HG03135 (cell line): ENCODE data around the gene PLCG2.
"Not testable (repeated sequence)": the region's sequence is repeated elsewhere in the genome, so short reads cannot be mapped to it uniquely, and the experiment has no call there.

Experiments used
- ATAC-seq: cut with Tn5 transposase; IDR thresholded peaks from one replicate; pipeline ENCODE4 v1.9.1; 2021; ENCODE audit warnings: mild to moderate bottlenecking, moderate library complexity; ENCODE audit not compliant: unreplicated experiment

The PLCG2 gene

DNA sequence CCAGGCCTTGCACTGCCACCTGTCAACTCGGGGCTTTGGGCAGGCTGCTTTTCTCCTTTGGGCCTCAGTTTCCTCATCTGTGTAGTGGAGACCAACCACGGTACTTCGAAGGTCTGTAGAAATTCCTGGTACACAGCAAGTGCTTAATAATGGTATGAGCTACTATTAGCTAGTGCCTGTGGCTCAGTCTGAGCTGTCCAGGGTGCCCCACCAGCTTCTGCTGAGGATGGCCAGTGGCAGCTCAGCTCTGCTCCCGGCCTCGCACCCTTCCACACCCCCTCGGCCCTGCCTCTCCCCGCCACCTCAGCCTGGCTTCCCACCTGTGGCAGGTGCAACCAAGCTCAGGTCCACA lies 26.2 kb upstream of the PLCG2 start:
- no peak for ATAC-seq

DNA sequence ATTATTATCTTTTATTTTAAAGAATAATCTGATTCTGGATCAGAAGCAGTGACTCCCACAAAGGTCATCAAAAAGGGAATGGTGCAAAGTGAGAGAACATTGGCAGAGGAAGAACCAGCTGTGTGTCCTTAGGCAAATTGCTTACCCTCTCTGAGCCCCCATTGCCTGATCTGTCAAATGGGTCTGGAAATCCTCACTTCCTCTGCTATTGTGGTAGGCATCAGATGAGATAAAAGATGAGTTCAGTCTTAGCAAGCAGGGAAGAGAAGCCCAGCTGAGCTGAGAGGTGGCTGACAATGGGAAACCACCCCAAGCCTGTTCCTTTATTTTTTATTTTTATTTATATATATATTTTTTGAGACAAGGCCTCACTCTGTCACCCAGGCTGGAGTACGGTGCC lies 24.2 kb upstream of the PLCG2 start:
- ATAC-seq = no peak

DNA sequence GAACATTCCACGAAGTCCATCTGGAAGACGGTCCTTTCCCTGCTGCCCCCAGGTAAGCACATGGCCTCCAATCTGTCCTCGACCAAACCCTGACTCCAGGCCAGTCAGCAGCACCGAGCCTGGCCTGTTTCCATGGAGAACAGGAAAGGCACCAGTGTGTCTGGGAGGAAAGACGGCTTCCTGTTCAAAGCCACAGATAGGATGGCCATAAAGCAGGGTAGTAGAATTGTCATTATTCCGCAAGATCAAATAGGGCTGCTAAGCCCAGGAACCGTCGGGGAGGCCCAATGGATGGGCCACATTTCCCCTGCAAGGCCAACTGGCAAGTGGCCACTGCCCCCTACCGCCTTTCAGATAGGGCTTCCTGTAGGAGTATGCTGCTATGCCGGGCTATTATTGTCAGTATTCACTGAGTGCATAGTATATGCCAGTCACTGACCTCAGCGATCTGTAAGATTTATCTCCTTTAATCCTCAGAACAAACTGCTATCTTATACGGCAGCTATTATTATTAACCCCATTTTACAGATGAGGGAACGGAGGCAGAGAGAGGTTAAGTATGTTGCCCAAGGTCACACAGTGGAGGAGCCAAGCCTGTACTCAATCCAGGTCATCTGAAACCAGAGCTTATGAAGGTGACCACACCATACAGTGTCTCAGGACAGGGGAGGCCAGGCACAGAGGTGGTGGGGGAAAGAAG lies 23.0 kb upstream of the PLCG2 start:
- ATAC-seq = no peak

DNA sequence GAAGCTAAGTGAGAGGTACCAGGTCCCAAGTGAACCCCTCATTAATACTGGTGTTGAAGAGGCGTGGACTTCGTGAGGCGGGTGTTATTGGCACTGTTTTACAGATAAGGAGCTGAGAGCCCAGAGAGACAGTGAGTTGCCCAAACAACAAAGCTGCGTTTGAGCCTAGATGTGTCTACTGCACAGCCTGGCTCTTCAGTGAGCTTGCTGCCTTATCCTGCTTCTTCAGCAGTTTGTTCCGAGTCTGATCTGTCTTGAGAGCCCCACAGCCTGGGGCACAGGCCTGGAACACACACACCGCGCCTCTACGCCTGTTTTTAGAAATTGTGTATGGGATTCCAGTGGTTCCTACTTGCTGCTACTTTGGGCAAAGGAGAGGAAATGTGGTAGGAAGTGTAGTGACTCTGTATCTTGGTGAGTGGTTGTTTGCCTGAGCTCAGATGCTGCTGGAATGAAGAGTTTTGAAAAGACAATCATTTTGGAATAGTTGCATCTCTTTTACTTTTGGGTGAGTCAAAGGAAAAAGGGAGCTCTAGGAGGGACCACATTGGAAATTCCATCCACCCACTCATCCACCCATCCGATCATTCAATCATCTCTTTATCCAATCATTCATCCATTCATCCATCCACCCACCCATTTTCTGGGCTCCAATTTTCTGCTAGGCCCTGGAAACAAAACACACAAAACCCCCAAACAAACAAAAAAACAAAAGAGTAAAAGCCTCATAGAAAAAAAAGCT lies 22.3 kb upstream of the PLCG2 start:
- no peak for ATAC-seq

DNA sequence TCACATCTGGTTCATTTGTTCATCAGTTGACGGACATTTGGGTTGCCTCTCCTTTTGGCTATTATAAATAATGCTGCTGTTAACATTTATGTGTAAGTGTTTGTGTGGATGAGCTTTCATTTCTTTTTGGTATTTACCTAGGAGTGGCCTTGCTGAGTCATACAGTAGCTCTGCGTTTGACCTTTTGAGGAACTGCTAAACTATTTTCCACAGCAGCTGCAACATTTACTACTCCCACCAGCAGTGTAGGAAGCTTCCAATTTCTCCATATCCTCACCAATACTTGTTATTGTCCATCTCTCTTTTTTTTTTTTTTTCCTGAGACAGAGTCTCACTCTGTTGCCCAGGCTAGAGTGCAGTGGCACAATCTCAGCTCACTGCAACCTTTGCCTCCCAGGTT lies 20.7 kb upstream of the PLCG2 start:
- ATAC-seq = no peak

DNA sequence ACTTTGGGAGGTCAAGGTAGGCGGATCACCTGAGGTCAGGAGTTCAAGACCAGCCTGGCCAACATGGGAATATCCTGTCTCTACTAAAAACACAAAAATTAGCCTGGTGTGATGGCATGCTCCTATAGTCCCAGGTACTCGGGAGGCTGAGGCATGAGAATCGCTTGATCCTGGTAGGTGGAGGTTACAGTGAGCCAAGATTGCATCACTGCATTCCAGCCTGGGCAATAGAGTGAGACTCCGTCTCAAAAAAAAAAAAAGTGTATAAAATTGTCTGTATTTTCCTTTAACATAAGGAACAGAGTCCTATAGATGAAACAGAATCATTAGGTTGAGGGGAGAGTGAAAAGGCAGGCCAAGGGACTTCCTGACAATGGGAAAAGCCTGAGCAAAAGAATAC lies 16.8 kb upstream of the PLCG2 start:
- not testable (repeated sequence) for ATAC-seq

DNA sequence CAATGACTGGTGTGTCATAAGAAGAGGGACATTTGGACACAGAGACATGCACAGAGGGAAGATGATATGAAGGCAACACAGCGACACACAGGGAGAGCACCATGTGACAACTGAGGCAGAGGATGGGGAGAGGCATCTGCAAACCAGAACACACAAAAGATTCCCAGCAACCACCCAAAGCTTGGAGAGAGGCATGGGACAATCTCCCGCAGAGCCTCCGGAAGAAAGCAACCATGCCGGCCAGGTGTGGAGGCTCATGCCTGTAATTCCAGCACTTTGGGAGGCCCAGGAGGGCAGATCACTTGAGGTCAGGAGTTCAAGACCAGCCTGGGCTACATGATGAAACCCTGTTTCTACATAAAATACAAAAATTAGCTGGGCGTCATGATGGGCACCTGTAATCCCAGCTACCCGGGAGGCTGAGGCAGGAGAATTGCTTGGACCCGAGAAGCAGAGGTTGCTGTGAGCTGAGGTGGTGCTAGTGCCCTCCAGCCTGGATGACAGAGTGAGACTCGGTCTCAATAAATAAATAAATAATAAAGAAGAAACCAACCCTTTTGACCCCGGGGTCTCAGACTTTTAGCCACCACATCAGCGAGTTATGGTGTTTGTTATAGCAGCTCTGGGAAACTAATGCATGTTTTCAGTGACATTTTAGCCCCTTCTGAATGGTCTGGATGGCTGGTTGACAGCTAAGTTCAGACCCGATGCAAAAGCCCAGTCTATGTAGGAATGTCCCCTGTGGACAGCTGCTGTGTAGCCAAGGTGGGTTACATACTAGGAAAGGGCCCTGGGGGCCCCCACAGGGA lies 13.8 kb upstream of the PLCG2 start:
- no peak for ATAC-seq

DNA sequence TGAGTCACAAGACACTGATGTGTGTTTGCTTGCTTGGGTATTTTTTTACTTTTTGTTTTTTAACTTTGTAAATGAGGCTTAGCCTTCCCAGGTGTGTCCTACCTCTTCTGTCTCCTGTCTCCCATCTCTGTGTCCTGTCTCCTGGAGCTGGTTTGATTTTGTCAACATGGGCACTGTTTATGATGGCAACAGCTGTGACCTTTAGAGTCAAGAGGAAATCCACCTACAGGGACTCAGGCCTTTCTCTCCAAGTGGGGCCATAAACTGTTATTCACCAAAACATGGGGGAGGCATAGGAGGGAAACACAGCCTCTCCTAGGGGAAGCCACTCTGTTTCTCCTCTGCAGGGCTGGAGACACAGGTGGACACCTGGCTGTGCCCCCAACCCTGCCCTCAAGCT lies 13.1 kb upstream of the PLCG2 start:
- ATAC-seq = no peak

DNA sequence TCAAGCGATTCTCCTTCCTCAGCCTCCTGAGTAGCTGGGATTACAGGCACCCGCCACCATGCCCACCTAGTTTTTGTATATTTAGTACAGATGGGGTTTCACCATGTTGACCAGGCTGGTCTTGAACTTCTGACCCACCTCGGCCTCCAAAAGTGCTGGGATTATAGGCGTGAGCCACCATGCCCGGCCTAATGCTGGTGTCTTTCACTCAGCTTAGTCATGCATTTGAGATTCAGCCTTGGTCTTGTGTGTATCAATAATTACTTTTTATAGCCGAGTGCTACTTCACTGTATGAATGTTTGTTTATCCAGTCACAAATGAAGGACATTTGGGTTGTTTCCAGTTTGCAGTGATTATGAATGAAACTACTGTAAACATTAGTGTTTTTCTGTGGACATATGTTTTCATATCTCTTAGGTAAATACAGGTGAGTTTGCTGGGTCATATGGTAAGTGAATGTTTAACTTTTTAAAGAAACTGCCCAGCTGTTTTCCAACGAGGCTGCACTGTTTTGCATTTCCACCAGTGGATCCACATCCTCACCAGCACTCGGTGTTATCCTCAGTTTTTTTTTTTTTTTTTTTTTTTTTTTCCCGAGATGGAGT lies 11.0 kb upstream of the PLCG2 start:
- ATAC-seq = no peak

DNA sequence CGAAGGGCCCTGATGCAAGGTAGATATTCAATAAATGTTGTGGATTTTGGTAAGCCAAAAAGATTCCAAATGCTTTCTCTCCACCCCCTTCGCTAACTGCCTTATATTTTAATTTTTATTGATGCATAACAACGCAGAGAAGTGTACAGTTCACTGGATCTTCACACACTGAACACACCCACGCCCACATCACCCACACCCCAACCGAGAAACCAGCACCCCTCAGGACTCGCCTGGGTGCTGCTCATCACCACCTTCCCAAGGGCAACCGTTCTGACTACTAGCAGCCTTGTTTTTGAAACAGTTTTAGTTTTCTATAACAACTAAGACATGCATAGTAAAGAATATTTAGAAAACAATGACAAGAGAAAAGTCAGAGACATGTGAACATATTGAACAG lies 9.1 kb upstream of the PLCG2 start:
- no peak for ATAC-seq

DNA sequence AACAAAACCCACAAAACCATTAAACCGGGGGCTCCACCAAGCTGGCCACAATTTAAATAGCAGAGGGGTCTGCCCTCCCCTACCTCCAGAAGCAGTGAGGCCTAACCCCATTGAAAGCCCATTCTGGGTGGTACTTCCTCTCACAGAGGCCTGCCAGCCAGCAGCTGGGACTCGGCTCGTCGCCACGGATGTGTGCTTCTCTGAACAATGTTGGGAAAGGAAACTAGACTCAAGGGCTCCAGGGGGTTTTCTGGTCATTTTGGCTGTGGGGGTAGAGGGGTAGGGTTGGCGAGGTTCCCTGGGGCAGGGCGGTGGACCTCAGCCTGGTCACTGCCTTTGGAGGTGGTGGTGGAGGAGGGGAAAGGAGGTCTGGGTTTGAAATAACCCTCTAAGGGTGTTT lies 4.7 kb upstream of the PLCG2 start:
- ATAC-seq = no peak

DNA sequence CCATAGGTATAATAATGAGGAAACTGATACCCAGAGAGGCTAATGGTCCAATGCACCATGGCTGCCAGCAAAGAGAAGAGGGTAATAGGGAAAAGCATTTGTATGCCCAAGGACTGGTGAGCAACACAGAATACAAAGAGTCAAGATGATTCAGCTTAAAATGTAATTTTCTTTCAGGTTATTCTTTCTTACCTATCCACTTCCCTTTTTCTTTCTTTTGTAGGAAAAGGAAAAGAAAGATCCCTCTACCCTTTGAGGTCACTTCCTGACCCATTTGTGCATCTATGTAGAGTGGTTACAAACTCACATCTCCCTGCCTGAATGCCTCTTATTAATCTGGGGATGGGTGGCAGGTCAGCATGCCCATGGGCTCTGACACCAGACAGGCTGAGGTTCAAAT lies 3.5 kb upstream of the PLCG2 start:
- no peak for ATAC-seq

DNA sequence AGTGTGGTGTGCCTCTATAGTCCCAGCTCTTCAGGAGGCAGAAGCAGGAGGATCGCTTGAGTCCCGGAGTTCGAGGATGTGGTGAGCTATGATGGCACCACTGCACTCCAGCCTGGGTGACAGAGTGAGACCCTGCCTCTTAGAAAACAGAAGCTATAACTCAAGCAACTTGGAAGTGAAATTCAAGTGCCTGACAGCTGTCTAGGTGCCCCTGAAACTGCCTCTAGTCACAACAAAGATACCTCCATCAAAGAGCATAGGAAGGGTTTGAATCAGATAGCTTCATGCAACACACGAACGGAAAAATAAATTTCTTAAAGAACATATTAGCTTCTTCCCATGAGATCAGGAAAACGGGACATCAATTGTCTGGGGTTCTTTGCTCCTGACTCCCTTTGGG lies 860 bp upstream of the PLCG2 start:
- no peak for ATAC-seq

DNA sequence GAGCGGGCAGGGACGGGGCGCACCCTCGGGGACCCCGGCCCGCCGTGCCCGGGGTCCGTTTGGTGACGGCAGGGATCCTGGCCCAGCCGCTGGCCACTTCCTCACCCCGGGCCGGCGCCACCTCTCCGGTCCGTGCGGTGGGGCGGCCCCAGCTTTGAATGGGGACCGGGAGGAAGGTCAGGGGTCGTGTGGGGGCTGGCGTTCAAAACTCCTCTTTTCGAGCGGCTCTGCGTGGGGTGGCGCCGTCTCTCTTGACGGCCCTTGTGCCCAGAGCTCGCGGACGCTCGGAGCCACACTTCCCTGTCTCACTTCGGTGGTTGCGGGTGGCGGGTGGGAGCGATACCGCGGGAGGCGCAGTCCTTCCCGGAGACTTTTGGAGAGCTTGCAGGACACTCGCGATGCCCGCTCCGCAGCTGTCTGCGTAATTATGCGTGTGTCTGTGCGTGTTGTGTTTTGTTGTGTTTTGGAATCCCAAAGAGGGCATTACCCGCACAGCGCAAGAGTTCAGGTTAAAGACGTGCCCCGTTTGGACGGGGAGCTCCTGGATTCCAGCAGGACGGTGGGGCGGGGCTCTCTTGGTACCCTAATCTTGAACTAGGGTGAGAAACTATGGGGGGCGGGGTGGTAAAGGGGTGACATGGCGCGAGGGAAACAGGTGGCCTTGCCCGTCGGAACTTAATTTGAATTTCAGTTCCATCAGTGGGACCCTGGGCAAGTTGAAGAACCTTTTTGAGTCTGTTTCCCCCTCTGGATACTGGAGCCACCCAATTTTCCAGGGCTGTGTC lies 637 bp downstream of the PLCG2 start:
- no peak for ATAC-seq

DNA sequence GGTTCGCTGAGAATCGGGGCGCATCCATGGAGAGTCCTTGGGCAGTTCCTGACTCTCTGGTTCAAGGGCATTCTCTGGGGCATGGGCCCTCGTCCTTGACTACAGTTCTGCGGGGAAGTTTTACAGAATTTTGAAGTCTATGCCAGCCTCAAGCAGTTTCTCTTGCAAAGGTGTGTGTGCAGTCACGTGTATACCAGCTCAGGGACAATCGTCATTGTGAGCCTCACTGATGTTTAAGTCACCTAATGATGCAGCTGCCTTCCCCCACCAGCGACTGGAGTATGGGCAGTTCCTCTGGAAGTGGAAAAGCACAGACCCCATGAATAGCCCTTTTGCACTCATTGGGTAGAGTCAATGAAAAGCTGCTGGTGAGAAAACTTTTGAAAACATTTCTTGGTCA lies 1.3 kb downstream of the PLCG2 start:
- ATAC-seq = no peak

DNA sequence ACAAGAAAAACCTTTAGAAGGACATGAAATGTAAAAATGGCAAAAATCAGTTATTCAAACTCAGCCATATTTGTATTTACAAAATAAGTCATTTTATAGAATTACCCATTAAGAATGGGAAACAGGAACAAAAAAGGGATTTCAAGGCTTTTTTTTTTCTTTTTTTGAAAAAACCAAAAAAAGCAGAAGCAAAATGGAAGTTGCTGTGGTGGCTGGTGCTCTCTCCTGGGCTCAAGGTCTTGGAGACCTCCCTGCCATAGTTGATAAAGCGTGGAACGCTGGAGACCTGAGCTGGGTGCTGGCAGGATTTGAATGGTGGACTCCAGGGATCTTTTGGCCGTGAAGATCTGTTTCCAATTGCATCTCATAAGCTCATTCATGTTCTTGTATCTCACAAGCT lies 3.1 kb downstream of the PLCG2 start:
- ATAC-seq = no peak

DNA sequence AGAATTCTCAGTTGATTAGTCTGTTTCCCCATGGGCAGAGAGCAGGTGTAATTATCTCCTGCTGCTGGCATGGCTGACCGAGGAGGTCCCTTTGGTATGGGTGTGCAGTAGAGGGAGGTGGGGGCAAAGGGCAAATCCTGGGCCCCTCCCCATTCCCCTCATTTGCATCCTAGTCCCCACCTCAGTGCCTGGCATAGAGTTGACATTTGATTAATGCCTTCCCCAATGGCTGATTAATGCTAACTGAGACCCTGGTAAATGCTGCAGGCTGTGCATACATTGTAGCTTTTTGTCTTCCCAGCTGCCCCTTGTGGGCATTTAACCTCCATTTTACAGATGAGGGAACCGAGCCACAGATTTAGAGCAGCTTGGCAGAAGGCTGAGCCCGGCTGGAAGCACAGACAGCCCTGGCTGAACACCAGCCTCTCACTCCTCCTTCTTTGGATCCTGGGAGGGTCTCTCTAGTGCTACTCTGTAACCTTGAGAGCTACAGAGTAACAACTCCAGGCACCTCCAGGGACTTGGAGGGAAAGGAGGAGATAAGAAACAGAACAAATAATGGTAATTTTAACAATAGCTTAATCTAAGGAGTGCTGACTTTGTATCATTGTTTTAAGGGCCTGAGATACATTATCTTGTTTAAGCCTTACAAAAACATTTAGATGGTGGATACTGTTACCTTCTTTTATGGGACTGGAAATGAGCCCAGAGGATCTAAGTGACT lies 5.1 kb downstream of the PLCG2 start:
- no peak for ATAC-seq

DNA sequence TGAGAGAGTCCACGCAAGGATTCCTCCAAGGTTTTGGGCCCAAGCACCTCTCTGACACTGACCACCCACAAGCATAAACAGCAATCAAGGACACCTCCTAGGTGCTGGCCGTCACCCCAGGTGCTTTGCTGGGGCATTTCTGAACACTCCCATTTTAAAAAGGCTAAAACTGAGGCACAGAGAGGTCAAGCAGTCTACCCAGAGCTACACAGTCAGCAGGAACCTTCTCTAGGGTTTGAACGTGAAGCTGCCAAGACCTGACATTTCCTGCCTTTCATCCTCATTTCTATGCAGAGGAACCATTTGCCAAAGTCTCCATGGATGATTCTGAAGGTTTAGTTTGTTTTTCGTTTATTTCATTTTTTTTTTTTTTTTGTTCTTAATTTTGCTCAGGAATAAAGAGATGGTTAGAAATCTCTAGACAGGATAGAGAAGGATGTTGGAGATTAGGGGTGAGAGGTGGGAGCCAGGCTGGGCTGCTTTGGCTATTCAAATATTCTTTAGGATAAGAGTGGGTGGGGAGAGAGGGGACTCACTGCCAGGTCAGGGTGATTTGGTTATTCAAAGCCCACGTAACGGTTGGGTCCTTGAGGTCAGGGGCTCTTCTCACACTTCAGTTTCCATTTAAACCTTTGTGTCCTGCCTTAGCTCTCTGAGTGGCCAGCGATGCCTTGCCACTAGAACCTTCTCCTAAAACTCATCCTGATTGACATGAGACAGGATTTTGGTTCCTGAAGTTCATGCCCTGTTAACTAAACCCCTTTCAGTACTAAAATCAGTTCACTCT lies 6.2 kb downstream of the PLCG2 start:
- no peak for ATAC-seq

DNA sequence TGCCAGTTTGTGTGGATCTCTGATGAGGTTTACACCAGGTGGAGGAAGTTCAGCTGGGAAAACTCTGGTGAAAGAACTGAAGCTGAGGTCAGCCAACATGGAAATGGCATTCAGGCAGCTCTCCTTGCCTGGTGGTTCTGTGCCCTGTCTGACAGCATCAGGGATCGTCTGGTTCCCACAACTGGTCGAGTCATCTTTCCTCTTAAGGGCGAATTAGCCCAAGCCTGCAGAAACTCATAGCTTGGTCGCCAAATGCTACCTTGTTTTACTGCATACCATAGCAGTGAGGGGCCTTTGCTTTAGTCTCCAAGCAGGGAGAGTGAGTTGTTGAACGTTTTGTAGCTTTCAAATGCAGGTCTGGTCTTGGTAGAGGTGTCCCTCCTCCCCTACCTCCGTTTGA lies 7.2 kb downstream of the PLCG2 start:
- no peak for ATAC-seq
